ENCODE data around the gene TFIP11. TPM values are rescaled to one million over a fixed set of nuclear protein-coding genes. Genes with fewer than 3 reads are reported as not detected.

Gene TFIP11
- total RNA-seq, 4 donors from 2014 or later, result 30.7 to 66.7 (median 50.0) TPM

DNA sequence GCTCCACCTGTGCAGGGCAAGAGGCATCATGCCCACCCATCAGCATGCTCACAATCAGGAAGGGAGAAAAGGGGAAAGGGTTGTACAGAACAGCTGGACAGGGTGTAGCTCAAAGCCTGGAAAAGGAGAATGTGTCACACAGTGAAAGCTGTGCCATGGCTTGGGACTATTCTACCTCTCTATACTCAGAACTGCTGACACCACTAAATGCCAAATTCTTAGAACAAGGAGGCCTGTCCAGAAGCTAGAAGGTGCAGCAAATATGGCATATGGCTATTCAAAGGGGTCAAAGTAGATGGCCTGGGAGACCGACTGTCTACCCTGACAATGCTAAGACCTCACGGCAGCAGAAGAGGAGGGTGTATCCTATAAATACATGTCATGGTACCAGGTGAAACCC is 41.5 kb downstream of the TFIP11 start:
- intact Hi-C loops (cut with DNase I), result no loop called here
- TF ChIP-seq, protein P1, sequence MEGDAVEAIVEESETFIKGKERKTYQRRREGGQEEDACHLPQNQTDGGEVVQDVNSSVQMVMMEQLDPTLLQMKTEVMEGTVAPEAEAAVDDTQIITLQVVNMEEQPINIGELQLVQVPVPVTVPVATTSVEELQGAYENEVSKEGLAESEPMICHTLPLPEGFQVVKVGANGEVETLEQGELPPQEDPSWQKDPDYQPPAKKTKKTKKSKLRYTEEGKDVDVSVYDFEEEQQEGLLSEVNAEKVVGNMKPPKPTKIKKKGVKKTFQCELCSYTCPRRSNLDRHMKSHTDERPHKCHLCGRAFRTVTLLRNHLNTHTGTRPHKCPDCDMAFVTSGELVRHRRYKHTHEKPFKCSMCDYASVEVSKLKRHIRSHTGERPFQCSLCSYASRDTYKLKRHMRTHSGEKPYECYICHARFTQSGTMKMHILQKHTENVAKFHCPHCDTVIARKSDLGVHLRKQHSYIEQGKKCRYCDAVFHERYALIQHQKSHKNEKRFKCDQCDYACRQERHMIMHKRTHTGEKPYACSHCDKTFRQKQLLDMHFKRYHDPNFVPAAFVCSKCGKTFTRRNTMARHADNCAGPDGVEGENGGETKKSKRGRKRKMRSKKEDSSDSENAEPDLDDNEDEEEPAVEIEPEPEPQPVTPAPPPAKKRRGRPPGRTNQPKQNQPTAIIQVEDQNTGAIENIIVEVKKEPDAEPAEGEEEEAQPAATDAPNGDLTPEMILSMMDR (IDR thresholded peaks at IDR 0.05), result no peak
- no peak for TF ChIP-seq POLR2A (IDR thresholded peaks at IDR 0.05)
- no peak overlapping the region for H3K27ac ChIP-seq
- H3K4me1 ChIP-seq, result no peaks in the 10 kb centered on the region
- 95% methylated on average over 2 of the region's 2 CpGs for WGBS, 2 donors
- H3K9me3 ChIP-seq, result no peaks in the 10 kb centered on the region
- H3K27me3 ChIP-seq, result no peaks in the 10 kb centered on the region
- DNase-seq, result no peak
- peaks cover 72 to 73% of the 10 kb centered on the region in 2 donors for H3K36me3 ChIP-seq
- H3K4me3 ChIP-seq (replicated peaks in 1 of 3), result no peak overlapping the region

DNA sequence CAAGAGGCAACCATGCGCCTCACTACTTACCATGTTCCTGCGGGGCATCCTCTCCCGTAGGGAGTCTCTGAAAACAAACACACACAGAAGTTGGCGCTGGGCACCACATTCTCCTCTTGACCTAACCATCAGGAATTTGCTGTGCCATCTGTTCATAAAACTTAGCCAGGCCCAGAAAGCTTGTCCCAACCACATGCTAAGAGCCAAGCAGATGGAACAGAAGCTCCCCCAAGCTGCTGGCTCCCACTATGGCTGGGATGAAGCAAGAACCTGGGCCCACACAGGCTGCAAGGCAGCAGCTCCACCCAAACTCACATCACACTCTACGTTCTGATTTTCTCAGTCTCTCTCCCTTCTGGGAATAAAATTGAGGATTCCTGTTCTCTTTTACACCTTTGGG is 46.1 kb downstream of the TFIP11 start:
- intact Hi-C loops (cut with DNase I), result no loop called here
- no peaks in the 10 kb centered on the region for H3K9me3 ChIP-seq
- peaks cover 64 to 72% of the 10 kb centered on the region in 2 donors for H3K36me3 ChIP-seq
- WGBS, 2 donors, result 81 to 88% methylated on average over 5 of the region's 5 CpGs
- TF ChIP-seq, protein P1 (IDR thresholded peaks at IDR 0.05), result no peak
- TF ChIP-seq POLR2A (IDR thresholded peaks at IDR 0.05), result no peak
- peak in 1 of 2 donors; percentile 5 for DNase-seq
- no peak overlapping the region for H3K4me3 ChIP-seq (replicated peaks in 1 of 3)
- H3K27ac ChIP-seq, result peak overlapping the region in 1 of 3 donors; percentile 9
- no peaks in the 10 kb centered on the region for H3K4me1 ChIP-seq
- H3K27me3 ChIP-seq, result no peaks in the 10 kb centered on the region

DNA sequence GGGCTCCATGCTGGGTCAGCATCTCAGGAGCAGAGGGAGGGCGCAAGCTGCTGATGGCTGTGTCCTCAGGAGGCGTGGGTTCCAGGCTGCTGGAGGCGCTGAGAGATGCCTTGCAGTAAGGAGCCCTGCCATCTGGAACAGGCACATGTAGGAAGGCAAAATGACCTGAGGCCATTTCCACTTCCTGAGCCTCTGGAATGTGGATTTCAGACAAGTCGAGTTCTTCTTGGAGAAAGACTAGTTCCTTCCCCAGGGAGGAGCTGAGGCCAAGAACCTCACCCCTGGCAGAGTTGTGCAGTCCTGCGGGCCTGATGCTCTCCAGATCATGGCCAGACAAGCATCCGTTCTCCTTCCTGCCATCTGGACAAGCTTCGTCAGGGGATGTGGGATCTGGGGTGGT is 48.0 kb downstream of the TFIP11 start:
- peaks cover 48 to 53% of the 10 kb centered on the region in 2 donors for H3K36me3 ChIP-seq
- no peak for TF ChIP-seq POLR2A (IDR thresholded peaks at IDR 0.05)
- TF ChIP-seq, protein P1 (IDR thresholded peaks at IDR 0.05), result no peak
- H3K27ac ChIP-seq, result no peak overlapping the region
- 69 to 76% methylated on average over 5 to 7 of the region's 7 CpGs for WGBS, 2 donors
- no peaks in the 10 kb centered on the region for H3K4me1 ChIP-seq
- no peak overlapping the region for H3K4me3 ChIP-seq (replicated peaks in 1 of 3)
- no peaks in the 10 kb centered on the region for H3K27me3 ChIP-seq
- H3K9me3 ChIP-seq, result no peaks in the 10 kb centered on the region
- intact Hi-C loops (cut with DNase I), result no loop called here
- no peak for DNase-seq

DNA sequence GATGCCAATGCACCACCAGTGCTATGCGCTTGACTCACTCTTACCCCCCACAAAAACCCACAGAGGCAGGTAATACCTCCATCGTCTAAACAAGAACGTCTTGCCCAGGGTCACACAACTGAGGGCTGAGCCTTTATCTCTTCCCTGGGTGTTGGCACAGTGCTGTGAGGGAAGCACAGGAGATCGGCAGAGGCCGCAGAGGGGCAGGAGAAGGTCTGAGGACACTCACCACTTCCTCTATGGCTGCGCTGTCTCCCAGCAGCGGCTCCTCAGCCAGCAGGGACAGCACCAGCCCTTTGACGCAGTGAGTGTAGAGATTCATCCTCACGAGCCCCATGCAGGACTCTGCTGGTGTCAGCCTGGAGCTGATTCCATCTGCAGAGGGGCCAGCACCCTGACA is 48.6 kb downstream of the TFIP11 start:
- H3K36me3 ChIP-seq, result peaks cover 44 to 49% of the 10 kb centered on the region in 2 donors
- H3K27ac ChIP-seq, result no peak overlapping the region
- H3K27me3 ChIP-seq, result no peaks in the 10 kb centered on the region
- no peak overlapping the region for H3K4me3 ChIP-seq (replicated peaks in 1 of 3)
- no peak for DNase-seq
- WGBS, 2 donors, result 80 to 86% methylated on average over 6 to 7 of the region's 9 CpGs
- no peak for TF ChIP-seq POLR2A (IDR thresholded peaks at IDR 0.05)
- TF ChIP-seq, protein P1 (IDR thresholded peaks at IDR 0.05), result no peak
- intact Hi-C loops (cut with DNase I), result no loop called here
- H3K4me1 ChIP-seq, result no peaks in the 10 kb centered on the region
- H3K9me3 ChIP-seq, result no peaks in the 10 kb centered on the region

DNA sequence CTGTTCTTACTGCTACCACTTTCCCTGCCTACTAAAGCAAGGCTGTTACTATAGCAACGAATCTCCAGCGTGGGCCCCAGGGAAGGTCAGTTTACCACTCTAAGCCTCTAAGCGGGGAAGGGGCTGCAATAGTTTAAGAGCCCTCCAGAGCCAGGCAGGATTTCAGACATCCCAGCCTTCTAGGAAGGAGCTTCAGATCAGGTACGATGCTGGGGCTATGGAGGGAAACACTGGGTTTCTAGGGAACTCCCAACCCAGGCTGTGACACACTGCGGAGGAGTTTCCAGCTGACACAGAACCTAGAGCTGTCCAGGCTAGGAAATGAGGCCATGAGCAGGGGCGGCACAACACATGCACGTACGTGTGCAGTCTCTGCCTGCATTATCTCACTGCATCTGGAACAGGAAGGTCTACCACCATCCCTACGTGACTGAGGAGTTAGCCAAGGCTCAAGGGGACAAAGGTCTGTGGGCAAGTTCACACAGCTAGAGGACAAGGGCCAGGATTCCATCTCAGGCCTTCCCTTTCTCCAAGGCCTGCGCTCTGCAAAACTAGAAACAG is 49.1 kb downstream of the TFIP11 start:
- no peak overlapping the region for H3K4me3 ChIP-seq (replicated peaks in 1 of 3)
- 64 to 69% methylated on average over 6 to 10 of the region's 10 CpGs for WGBS, 2 donors
- no peaks in the 10 kb centered on the region for H3K4me1 ChIP-seq
- no peaks in the 10 kb centered on the region for H3K27me3 ChIP-seq
- intact Hi-C loops (cut with DNase I), result no loop called here
- H3K27ac ChIP-seq, result no peak overlapping the region
- H3K9me3 ChIP-seq, result no peaks in the 10 kb centered on the region
- H3K36me3 ChIP-seq, result peaks cover 41 to 45% of the 10 kb centered on the region in 2 donors
- TF ChIP-seq, protein P1 (IDR thresholded peaks at IDR 0.05), result no peak
- no peak for TF ChIP-seq POLR2A (IDR thresholded peaks at IDR 0.05)
- no peak for DNase-seq
